ENCODE results near the gene XKR7.

The XKR7 gene

DNA sequence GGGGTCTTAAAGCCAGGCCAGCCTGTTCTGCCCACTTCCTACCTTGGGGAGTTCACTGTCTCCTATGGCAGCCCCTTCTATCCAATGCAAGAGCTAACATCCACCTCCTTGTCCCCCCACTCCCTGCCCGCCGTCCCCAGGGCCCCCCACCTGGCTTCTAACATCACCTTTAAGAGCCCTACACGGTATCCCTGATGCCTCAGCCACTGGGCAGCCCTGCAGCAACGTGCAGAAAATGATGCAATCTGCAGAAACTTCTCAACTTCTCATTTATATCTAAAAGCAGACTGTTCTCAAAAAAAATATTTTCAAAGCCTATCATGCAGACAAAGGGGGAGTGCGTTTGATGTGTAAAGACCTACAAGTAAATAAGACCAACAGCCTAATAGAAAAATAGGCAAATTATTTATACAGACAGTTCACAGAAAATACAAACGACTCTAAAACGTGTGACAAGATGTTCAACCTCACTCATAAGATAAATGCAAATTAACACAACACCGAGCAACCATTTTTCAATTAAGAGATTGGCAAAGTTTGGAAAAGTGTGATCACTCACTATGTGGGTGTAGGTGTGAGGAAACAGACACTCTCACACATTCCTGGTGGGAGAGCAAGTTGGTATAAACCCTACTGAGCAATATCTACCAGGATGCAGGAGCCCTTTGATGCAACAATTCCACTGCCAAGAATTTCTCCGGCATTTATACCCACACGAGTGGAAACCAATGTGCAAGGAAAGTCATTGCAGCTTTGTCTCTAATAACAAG, 69.0 kb downstream of the XKR7 start:
- DNase-seq (ENCODE audit: extremely low read depth, low read depth) = no peak
- TF ChIP-seq, protein P1, sequence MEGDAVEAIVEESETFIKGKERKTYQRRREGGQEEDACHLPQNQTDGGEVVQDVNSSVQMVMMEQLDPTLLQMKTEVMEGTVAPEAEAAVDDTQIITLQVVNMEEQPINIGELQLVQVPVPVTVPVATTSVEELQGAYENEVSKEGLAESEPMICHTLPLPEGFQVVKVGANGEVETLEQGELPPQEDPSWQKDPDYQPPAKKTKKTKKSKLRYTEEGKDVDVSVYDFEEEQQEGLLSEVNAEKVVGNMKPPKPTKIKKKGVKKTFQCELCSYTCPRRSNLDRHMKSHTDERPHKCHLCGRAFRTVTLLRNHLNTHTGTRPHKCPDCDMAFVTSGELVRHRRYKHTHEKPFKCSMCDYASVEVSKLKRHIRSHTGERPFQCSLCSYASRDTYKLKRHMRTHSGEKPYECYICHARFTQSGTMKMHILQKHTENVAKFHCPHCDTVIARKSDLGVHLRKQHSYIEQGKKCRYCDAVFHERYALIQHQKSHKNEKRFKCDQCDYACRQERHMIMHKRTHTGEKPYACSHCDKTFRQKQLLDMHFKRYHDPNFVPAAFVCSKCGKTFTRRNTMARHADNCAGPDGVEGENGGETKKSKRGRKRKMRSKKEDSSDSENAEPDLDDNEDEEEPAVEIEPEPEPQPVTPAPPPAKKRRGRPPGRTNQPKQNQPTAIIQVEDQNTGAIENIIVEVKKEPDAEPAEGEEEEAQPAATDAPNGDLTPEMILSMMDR (IDR thresholded peaks at IDR 0.05; ENCODE audit: low read depth, low read length, missing control alignments) = no peak
- no peak overlapping the region for H3K4me3 ChIP-seq (replicated peaks; ENCODE audit: low read depth, low read length)

- no peak overlapping the region for H3K4me3 ChIP-seq (replicated peaks; ENCODE audit: low read depth, low read length)
- TF ChIP-seq, protein P1 (IDR thresholded peaks at IDR 0.05; ENCODE audit: low read depth, low read length, missing control alignments) = no peak
- DNase-seq (ENCODE audit: extremely low read depth, low read depth) = peak; percentile 6
These were observed 70.0 kb downstream of the XKR7 start for GRCh38 chr20:32037929-32038328.

DNA sequence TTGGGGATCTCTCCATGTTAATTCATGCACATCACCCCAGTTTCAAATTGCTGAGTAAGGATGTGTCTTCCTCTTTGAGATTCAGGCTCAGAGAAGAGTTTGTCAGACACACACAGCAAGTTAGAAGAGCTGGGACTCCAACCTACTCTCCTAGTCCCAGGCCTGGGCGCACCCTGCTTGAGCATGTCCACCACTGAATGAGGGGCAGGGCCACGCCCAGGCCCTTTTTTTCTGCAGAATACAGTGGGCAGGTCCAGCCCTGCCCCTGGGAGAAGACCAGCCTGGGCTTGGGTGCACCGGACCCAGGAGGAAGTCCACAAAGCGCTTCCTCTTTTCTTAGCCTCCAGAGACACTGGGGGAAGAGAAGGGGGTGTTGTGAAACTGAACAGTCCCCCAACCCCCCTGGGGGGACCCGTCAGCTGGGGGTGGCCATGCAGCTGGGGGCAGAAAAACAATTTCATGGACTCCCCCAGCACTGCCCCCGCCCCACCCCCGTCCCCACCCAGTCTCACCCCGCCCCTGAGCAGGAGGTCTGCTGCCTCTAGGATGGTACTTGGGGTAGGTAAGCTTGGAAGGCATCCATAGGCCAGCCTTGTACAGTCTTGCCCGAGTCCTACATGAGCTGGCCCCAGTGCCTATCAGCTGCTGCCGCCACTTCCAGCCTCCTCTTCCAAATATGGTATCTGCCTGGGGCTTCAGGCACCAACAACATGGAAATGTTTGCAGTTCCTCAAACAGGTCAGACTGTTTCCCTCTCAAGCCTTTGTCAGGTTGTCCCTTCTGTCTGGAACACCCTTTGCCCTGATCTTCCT, 72.4 kb downstream of the XKR7 start:
- no peak for DNase-seq (ENCODE audit: extremely low read depth, low read depth)
- TF ChIP-seq, protein P1 (IDR thresholded peaks at IDR 0.05; ENCODE audit: low read depth, low read length, missing control alignments) = no peak
- H3K4me3 ChIP-seq (replicated peaks; ENCODE audit: low read depth, low read length) = no peak overlapping the region

DNA sequence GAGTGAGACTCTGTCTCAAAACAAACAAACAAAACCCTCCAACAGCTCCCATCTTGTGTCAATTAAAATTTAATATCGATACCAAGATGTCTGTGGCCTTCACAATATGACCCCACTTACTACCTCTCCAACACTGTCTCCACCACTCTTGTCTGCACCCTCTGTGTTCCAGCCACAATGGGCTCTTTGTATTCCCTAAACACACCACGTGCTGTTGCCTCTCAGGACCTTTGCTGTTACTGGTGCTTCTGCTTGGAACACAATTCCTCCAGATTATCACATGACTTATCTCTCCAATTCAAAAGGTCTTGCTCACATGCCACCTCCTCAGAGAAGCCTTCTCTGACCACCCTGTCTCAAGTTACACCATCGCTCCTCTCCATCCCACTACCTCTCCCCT, 78.0 kb downstream of the XKR7 start:
- DNase-seq (ENCODE audit: extremely low read depth, low read depth) = no peak
- TF ChIP-seq, protein P1 (IDR thresholded peaks at IDR 0.05; ENCODE audit: low read depth, low read length, missing control alignments) = no peak
- H3K4me3 ChIP-seq (replicated peaks; ENCODE audit: low read depth, low read length) = no peak overlapping the region

DNA sequence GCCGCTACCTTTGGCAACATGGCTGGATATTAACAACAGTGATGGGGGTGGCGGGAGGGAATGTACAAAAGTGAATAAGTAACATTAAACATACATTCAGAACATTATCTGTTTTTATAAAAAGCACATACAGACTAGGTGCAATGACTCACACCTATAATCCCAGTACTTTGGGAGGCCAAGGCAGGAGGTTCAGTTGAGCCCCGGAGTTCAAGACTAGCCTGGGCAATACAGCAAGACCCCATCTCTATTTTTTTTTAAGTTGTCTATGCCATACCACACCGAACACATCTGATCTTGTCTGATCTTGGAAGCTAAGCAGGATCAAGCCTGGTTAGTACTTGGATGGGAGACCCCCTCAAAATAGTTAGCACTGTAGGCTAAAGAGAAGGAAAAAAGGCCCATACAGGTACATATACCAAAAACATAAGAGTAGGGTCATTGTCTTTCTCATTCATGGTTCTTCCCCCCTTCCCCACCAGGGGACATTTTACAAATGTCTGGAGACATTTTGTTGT, 82.4 kb downstream of the XKR7 start:
- no peak overlapping the region for H3K4me3 ChIP-seq (replicated peaks; ENCODE audit: low read depth, low read length)
- TF ChIP-seq, protein P1 (IDR thresholded peaks at IDR 0.05; ENCODE audit: low read depth, low read length, missing control alignments) = no peak
- no peak for DNase-seq (ENCODE audit: extremely low read depth, low read depth)

- TF ChIP-seq, protein P1 (IDR thresholded peaks at IDR 0.05; ENCODE audit: low read depth, low read length, missing control alignments) = no peak
- DNase-seq (ENCODE audit: extremely low read depth, low read depth) = no peak
- no peak overlapping the region for H3K4me3 ChIP-seq (replicated peaks; ENCODE audit: low read depth, low read length)
These were observed 83.1 kb downstream of the XKR7 start for GRCh38 chr20:32050851-32051556.
